ENCODE measurements around the gene ESYT3. TPM values are rescaled to one million over a fixed set of nuclear protein-coding genes. Genes with fewer than 3 reads are reported as not detected.

ESYT3 gene
- total and polyA plus RNA-seq, 9 of the 15 experiments (the other 6 are each of a cell fraction or from before 2014, with no cell fraction given), result not detected

DNA sequence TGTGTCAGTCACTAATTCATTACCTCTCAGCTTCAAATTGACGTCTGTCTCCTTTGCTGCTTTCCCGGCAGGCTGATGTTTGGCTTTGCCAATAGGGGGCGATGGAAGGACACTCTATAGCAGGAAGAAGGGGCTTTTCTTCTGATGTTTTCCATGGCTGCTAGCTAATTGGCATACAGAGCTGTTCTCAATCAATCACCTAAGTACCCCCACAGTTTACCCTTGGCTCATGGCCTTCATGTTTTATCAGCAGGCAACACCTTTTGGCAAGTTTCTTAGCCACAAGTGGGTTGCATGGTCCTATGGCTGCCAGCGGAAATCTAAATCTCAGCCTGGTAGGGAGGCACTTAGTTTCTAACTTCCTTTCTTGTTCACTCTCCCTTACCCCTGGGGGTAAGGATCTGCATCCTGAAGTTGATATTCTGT is 45.0 kb downstream of the ESYT3 start (continued):
- TF ChIP-seq, protein P1, sequence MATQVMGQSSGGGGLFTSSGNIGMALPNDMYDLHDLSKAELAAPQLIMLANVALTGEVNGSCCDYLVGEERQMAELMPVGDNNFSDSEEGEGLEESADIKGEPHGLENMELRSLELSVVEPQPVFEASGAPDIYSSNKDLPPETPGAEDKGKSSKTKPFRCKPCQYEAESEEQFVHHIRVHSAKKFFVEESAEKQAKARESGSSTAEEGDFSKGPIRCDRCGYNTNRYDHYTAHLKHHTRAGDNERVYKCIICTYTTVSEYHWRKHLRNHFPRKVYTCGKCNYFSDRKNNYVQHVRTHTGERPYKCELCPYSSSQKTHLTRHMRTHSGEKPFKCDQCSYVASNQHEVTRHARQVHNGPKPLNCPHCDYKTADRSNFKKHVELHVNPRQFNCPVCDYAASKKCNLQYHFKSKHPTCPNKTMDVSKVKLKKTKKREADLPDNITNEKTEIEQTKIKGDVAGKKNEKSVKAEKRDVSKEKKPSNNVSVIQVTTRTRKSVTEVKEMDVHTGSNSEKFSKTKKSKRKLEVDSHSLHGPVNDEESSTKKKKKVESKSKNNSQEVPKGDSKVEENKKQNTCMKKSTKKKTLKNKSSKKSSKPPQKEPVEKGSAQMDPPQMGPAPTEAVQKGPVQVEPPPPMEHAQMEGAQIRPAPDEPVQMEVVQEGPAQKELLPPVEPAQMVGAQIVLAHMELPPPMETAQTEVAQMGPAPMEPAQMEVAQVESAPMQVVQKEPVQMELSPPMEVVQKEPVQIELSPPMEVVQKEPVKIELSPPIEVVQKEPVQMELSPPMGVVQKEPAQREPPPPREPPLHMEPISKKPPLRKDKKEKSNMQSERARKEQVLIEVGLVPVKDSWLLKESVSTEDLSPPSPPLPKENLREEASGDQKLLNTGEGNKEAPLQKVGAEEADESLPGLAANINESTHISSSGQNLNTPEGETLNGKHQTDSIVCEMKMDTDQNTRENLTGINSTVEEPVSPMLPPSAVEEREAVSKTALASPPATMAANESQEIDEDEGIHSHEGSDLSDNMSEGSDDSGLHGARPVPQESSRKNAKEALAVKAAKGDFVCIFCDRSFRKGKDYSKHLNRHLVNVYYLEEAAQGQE (IDR thresholded peaks at IDR 0.05; ENCODE audit: borderline replicate concordance), result 0 out of 2 replicates have a peak, but pooled peaks have one; percentile 33
- TF ChIP-seq, protein P1 (CRISPR knock-in tag; IDR thresholded peaks at IDR 0.05; ENCODE audit: low read depth), result no peak
- TF ChIP-seq, protein P2, sequence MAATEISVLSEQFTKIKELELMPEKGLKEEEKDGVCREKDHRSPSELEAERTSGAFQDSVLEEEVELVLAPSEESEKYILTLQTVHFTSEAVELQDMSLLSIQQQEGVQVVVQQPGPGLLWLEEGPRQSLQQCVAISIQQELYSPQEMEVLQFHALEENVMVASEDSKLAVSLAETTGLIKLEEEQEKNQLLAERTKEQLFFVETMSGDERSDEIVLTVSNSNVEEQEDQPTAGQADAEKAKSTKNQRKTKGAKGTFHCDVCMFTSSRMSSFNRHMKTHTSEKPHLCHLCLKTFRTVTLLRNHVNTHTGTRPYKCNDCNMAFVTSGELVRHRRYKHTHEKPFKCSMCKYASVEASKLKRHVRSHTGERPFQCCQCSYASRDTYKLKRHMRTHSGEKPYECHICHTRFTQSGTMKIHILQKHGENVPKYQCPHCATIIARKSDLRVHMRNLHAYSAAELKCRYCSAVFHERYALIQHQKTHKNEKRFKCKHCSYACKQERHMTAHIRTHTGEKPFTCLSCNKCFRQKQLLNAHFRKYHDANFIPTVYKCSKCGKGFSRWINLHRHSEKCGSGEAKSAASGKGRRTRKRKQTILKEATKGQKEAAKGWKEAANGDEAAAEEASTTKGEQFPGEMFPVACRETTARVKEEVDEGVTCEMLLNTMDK (IDR thresholded peaks at IDR 0.05; ENCODE audit: borderline replicate concordance, insufficient read depth, low read depth, low read length, poor library complexity, severe bottlenecking), result peak; percentile 9
- no peak for TF ChIP-seq ZNF143 (CRISPR knock-in tag; IDR thresholded peaks at IDR 0.05)
- TF ChIP-seq, protein P3, sequence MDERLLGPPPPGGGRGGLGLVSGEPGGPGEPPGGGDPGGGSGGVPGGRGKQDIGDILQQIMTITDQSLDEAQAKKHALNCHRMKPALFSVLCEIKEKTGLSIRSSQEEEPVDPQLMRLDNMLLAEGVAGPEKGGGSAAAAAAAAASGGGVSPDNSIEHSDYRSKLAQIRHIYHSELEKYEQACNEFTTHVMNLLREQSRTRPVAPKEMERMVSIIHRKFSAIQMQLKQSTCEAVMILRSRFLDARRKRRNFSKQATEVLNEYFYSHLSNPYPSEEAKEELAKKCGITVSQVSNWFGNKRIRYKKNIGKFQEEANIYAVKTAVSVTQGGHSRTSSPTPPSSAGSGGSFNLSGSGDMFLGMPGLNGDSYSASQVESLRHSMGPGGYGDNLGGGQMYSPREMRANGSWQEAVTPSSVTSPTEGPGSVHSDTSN (CRISPR knock-in tag; IDR thresholded peaks at IDR 0.05; ENCODE audit: low read depth), result no peak
- TF ChIP-seq, protein P3 (tag; conservative IDR thresholded peaks at IDR 0.05; ENCODE audit: low read depth), result 0 out of 2 replicates have a peak, but pooled peaks have one; percentile 15
- TF ChIP-seq, protein P4, sequence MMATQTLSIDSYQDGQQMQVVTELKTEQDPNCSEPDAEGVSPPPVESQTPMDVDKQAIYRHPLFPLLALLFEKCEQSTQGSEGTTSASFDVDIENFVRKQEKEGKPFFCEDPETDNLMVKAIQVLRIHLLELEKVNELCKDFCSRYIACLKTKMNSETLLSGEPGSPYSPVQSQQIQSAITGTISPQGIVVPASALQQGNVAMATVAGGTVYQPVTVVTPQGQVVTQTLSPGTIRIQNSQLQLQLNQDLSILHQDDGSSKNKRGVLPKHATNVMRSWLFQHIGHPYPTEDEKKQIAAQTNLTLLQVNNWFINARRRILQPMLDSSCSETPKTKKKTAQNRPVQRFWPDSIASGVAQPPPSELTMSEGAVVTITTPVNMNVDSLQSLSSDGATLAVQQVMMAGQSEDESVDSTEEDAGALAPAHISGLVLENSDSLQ (IDR thresholded peaks at IDR 0.05), result peak; percentile 30; the same call in 1 of the 2 replicates
- TF ChIP-seq POLR2G (IDR thresholded peaks at IDR 0.05; ENCODE audit: low read depth, low read length), result no peak
- no peak for TF ChIP-seq ZFP30 (CRISPR knock-in tag; IDR thresholded peaks at IDR 0.05; ENCODE audit: borderline replicate concordance)
- TF ChIP-seq, protein P5, sequence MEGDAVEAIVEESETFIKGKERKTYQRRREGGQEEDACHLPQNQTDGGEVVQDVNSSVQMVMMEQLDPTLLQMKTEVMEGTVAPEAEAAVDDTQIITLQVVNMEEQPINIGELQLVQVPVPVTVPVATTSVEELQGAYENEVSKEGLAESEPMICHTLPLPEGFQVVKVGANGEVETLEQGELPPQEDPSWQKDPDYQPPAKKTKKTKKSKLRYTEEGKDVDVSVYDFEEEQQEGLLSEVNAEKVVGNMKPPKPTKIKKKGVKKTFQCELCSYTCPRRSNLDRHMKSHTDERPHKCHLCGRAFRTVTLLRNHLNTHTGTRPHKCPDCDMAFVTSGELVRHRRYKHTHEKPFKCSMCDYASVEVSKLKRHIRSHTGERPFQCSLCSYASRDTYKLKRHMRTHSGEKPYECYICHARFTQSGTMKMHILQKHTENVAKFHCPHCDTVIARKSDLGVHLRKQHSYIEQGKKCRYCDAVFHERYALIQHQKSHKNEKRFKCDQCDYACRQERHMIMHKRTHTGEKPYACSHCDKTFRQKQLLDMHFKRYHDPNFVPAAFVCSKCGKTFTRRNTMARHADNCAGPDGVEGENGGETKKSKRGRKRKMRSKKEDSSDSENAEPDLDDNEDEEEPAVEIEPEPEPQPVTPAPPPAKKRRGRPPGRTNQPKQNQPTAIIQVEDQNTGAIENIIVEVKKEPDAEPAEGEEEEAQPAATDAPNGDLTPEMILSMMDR (IDR thresholded peaks at IDR 0.05 in 2 of 3, conservative IDR thresholded peaks at IDR 0.05 in 1 of 3; ENCODE audit: insufficient read depth in 2 of 3, low read depth in 1 of 3, low read length in 3 of 3), result peak; percentile 67 to 82 (median 75)
- TF ChIP-seq ZFX (CRISPR knock-in tag; IDR thresholded peaks at IDR 0.05), result no peak

Measured in K562 (cell line).